Neural cell (in vitro differentiated cells): ENCODE data around the gene FPGS. TPM values are rescaled to one million over a fixed set of nuclear protein-coding genes. Genes with fewer than 3 reads are reported as not detected.

Source experiments
- H2AFZ ChIP-seq: fragments of 200-600, 300-800 bp; sonication (generic), shearing (Covaris generic); 2 replicates; pipeline ENCODE4 v1.6.0; 2014; ENCODE audit warnings: low read depth, mild to moderate bottlenecking, antibody characterized with exemption, low read length, moderate library complexity
- H3F3A ChIP-seq: fragments of 200-600 bp; shearing (Covaris generic); 2 replicates; pipeline ENCODE4 v1.6.1; 2016; ENCODE audit warnings: mild to moderate bottlenecking, moderate library complexity, mixed read lengths, antibody characterized with exemption, low read length; ENCODE audit not compliant: insufficient read depth, poor library complexity, severe bottlenecking
- H3K27ac ChIP-seq: fragments of 200-600, 300-800 bp; sonication (generic), shearing (Covaris generic); 2 replicates; pipeline ENCODE4 v1.5.1; 2014; ENCODE audit warnings: mild to moderate bottlenecking, low read length, moderate library complexity
- H3K27me3 ChIP-seq: fragments of 300-800, 200-600 bp; sonication (generic), shearing (Covaris generic); 2 replicates; pipeline ENCODE4 v1.6.0; 2014; ENCODE audit warnings: mild to moderate bottlenecking, low read depth, low read length, moderate library complexity; ENCODE audit not compliant: insufficient read depth
- H3K36me3 ChIP-seq: fragments of 300-800, 200-600 bp; sonication (generic), shearing (Covaris generic); 2 replicates; pipeline ENCODE4 v1.5.1; 2014; ENCODE audit warnings: mild to moderate bottlenecking, antibody characterized with exemption, low read length, moderate library complexity; ENCODE audit not compliant: insufficient read depth
- H3K4me2 ChIP-seq: fragments of 300-800, 200-600 bp; sonication (generic), shearing (Covaris generic); 2 replicates; pipeline ENCODE4 v1.6.0; 2014; ENCODE audit warnings: mild to moderate bottlenecking, low read length
- H3K4me3 ChIP-seq: fragments of 300-800, 200-600 bp; sonication (generic), shearing (Covaris generic); 2 replicates; pipeline ENCODE4 v1.5.1; 2014; ENCODE audit warnings: mild to moderate bottlenecking, low read length, moderate library complexity
- H3K79me2 ChIP-seq: fragments of 200-600 bp; shearing (Covaris generic); replicated peaks from 2 replicates; pipeline ENCODE4 v1.6.0; 2014; ENCODE audit warnings: mild to moderate bottlenecking, low read length, moderate library complexity; ENCODE audit not compliant: insufficient read depth
- H3K9ac ChIP-seq: fragments of 300-800, 200-600 bp; sonication (generic), shearing (Covaris generic); 2 replicates; pipeline ENCODE4 v1.6.1; 2016; ENCODE audit warnings: mild to moderate bottlenecking, low read length, mixed read lengths
- H3K9me2 ChIP-seq: fragments of 200-600 bp; shearing (Covaris generic); 2 replicates; pipeline ENCODE4 v1.6.1; 2016; ENCODE audit warnings: mild to moderate bottlenecking, low read length, mixed read lengths; ENCODE audit not compliant: insufficient read depth
- H3K9me3 ChIP-seq: fragments of 200-600, 300-800 bp; sonication (generic), shearing (Covaris generic); 2 replicates; pipeline ENCODE4 v1.6.1; 2016; ENCODE audit warnings: mild to moderate bottlenecking, mixed run types, low read length, moderate library complexity, mixed read lengths
- H4K20me1 ChIP-seq: fragments of 200-600 bp; shearing (Covaris generic); 2 replicates; pipeline ENCODE4 v1.6.1; 2016; ENCODE audit warnings: mild to moderate bottlenecking, mixed run types; ENCODE audit not compliant: insufficient read depth
- EP300 ChIP-seq: fragments of 450-650 bp; conservative IDR thresholded peaks from 2 replicates; pipeline ENCODE4 v1.6.1; 2014; ENCODE audit warnings: antibody characterized with exemption, mild to moderate bottlenecking, moderate library complexity; ENCODE audit not compliant: poor library complexity, severe bottlenecking
- EZH2 ChIP-seq: fragments of 200-600, 300-800 bp; shearing (Covaris generic), sonication (generic); IDR thresholded peaks from 2 replicates; pipeline ENCODE4 v1.6.1; 2014; ENCODE audit warnings: antibody characterized with exemption, low read length, borderline replicate concordance, mild to moderate bottlenecking; ENCODE audit not compliant: insufficient read depth, poor library complexity, severe bottlenecking
- MXI1 ChIP-seq: fragments of 450-650 bp; conservative IDR thresholded peaks from 2 replicates; pipeline ENCODE4 v1.6.1; 2014; ENCODE audit warnings: antibody characterized with exemption, mild to moderate bottlenecking; ENCODE audit not compliant: poor library complexity, severe bottlenecking
- POLR2AphosphoS5 ChIP-seq: IDR thresholded peaks from 2 replicates; pipeline ENCODE4 v1.6.1; 2012
- RAD21 ChIP-seq: fragments of 450-650 bp; conservative IDR thresholded peaks from 2 replicates; pipeline ENCODE4 v1.6.1; 2014; ENCODE audit warnings: antibody characterized with exemption, mild to moderate bottlenecking, moderate library complexity
- SMC3 ChIP-seq: fragments of 450-650 bp; conservative IDR thresholded peaks from 2 replicates; pipeline ENCODE4 v1.6.1; 2014; ENCODE audit warnings: antibody characterized with exemption, mild to moderate bottlenecking, moderate library complexity; ENCODE audit not compliant: poor library complexity
- TAF1 ChIP-seq: IDR thresholded peaks from 2 replicates; pipeline ENCODE4 v1.6.1; 2012; ENCODE audit warnings: low read depth
- polyA plus RNA-seq: library from polyadenylated mRNA; depleted of rRNA; stranded (reverse); fragments of >200 nt; gene quantifications from 2 replicates; pipeline ENCODE4 v1.2.3, GENCODE V29; 2014
- TF ChIP-seq, protein P1 (sequence below): IDR thresholded peaks from 2 replicates; pipeline ENCODE4 v1.6.1; 2012; ENCODE audit warnings: borderline replicate concordance
- TF ChIP-seq, protein P2 (sequence below): fragments of 450-650 bp; IDR thresholded peaks from 2 replicates; pipeline ENCODE4 v1.5.1; 2014; ENCODE audit warnings: antibody characterized with exemption, mild to moderate bottlenecking, moderate library complexity; ENCODE audit not compliant: poor library complexity, severe bottlenecking

FPGS gene
- polyA plus RNA-seq, 1 donor from 2014 or later: 38.4 TPM

DNA sequence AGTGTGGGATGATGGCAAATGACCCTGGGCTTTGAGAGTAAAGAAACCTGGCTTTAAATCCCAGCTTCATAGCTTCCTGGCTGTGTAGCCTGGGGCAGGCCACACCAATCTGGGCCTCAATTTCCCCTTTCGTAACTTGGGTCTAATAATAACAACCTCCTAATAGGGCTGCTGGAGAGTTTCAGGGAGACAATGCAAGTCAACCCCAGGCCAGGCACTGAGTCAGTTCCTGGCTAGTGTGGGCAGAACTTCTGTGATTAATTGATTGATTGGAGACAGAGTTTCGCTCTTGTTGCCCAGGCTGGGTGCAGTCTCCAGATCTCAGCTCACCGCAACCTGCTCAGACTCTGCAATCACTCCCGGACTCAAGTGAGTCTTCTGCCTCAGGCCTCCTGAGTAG, 20.9 kb upstream of the FPGS start:
- Histone ChIP-seq H3K4me3 (no peak overlapping the region), H3K27ac (no peak overlapping the region), H3K36me3 (no peaks in the 10 kb centered on the region), H3K9ac (no peak overlapping the region), H3F3A (no peaks in the 10 kb centered on the region), H3K9me2 (no peaks in the 10 kb centered on the region), H4K20me1 (no peaks in the 10 kb centered on the region), H3K9me3 (no peaks in the 10 kb centered on the region), H2AFZ (no peak overlapping the region), H3K27me3 (no peaks in the 10 kb centered on the region), H3K79me2 (no peaks in the 10 kb centered on the region), H3K4me2 (no peak overlapping the region)
- TF ChIP-seq EZH2 (no peak), MXI1 (no peak), TAF1 (no peak), POLR2AphosphoS5 (no peak), SMC3 (no peak), EP300 (no peak), RAD21 (no peak)
- TF ChIP-seq, protein P1, sequence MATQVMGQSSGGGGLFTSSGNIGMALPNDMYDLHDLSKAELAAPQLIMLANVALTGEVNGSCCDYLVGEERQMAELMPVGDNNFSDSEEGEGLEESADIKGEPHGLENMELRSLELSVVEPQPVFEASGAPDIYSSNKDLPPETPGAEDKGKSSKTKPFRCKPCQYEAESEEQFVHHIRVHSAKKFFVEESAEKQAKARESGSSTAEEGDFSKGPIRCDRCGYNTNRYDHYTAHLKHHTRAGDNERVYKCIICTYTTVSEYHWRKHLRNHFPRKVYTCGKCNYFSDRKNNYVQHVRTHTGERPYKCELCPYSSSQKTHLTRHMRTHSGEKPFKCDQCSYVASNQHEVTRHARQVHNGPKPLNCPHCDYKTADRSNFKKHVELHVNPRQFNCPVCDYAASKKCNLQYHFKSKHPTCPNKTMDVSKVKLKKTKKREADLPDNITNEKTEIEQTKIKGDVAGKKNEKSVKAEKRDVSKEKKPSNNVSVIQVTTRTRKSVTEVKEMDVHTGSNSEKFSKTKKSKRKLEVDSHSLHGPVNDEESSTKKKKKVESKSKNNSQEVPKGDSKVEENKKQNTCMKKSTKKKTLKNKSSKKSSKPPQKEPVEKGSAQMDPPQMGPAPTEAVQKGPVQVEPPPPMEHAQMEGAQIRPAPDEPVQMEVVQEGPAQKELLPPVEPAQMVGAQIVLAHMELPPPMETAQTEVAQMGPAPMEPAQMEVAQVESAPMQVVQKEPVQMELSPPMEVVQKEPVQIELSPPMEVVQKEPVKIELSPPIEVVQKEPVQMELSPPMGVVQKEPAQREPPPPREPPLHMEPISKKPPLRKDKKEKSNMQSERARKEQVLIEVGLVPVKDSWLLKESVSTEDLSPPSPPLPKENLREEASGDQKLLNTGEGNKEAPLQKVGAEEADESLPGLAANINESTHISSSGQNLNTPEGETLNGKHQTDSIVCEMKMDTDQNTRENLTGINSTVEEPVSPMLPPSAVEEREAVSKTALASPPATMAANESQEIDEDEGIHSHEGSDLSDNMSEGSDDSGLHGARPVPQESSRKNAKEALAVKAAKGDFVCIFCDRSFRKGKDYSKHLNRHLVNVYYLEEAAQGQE: no peak
- TF ChIP-seq, protein P2, sequence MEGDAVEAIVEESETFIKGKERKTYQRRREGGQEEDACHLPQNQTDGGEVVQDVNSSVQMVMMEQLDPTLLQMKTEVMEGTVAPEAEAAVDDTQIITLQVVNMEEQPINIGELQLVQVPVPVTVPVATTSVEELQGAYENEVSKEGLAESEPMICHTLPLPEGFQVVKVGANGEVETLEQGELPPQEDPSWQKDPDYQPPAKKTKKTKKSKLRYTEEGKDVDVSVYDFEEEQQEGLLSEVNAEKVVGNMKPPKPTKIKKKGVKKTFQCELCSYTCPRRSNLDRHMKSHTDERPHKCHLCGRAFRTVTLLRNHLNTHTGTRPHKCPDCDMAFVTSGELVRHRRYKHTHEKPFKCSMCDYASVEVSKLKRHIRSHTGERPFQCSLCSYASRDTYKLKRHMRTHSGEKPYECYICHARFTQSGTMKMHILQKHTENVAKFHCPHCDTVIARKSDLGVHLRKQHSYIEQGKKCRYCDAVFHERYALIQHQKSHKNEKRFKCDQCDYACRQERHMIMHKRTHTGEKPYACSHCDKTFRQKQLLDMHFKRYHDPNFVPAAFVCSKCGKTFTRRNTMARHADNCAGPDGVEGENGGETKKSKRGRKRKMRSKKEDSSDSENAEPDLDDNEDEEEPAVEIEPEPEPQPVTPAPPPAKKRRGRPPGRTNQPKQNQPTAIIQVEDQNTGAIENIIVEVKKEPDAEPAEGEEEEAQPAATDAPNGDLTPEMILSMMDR: no peak

DNA sequence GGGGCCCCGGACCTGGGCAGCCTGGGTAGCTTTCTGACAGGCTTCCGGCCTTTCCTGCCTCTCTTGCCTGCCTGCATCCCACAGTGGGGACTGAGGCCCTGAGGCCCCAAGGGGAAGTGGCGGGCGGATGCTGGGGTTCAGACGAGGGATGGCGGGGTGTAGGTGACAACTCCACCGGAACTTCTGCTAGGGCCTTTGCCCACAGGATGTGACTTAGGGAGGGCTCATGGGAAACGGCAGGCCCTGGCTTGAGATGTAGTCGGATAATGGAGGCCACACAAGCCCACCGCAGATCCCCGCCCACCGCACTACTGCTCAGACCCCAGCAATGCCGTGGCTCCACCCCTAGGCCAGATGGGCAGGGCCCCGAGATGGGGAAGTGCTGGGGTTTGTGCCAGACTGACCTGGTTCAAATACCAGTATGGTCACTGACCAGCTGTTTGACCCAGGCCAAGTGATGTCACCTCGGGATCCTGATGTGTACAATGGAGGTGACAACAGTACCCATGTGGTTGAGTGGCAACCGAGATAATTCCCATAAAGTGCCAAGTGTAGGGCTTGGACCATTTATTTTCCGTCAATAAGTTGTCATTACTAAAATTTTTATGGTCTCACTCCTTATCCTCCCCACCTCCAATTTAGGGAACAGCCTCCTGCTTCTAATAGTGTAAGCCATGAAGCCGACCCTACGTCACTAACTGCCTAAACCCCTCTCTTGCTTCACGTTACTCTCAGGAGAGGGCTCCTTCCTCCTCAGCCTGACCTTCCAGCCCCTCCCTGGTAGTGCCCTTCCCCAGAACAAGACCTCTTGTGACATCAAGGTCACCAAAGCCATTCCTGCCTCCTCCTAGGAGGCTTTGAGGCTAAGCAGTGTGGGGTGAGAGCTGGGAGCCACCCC, 19.3 kb upstream of the FPGS start:
- no peak for TF ChIP-seq EP300
- no peak for TF ChIP-seq SMC3
- TF ChIP-seq MXI1: no peak
- no peak for TF ChIP-seq EZH2
- TF ChIP-seq TAF1: no peak
- TF ChIP-seq, protein P2: no peak
- no peak for TF ChIP-seq POLR2AphosphoS5
- TF ChIP-seq, protein P1: no peak
- no peak for TF ChIP-seq RAD21
- Histone ChIP-seq H3K9me2 (no peaks in the 10 kb centered on the region), H2AFZ (no peak overlapping the region), H3K79me2 (peaks cover 11% of the 10 kb centered on the region), H3K27me3 (no peaks in the 10 kb centered on the region), H3F3A (no peaks in the 10 kb centered on the region), H3K36me3 (no peaks in the 10 kb centered on the region), H3K4me3 (no peak overlapping the region), H3K4me2 (no peak overlapping the region), H3K9ac (no peak overlapping the region), H3K27ac (no peak overlapping the region), H4K20me1 (peaks cover 3% of the 10 kb centered on the region), H3K9me3 (no peaks in the 10 kb centered on the region)
